ENCODE data around the gene GOPC. TPM values are rescaled to one million over a fixed set of nuclear protein-coding genes. Genes with fewer than 3 reads are reported as not detected.

Gene GOPC
- total RNA-seq, 1 experiment from 2014 or later: 18.7 TPM

DNA sequence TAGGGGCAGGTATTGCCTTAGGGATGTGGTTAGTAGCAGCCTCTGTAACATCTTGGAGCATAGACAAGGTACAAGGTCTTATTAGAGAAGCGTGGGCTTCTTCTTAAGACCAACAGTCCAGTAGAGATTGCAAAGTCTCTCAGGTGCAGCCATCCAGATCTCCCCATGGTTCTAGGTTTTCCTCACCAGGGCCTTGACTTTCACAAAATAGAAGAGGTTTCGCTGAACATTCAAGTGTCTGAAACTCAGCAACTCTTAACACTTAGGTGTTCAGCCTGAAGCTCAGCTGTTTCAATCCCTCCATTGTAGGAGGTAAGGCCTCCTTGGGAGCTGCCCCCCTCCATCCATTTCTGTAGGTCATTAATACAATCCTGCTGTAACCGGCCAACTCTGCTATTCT lies 44.4 kb downstream of the GOPC start:
- POLR2A ChIA-PET: interaction anchor here (0.6 to 2.1 kb wide), 2 partner anchors 44 to 147 kb away, joined by 3 to 5 read pairs; partner anchors contain the start of gene GOPC
- H3K9me3 Mint-ChIP-seq: no peaks in the 10 kb centered on the region
- CTCF ChIA-PET: interaction anchor here (0.6 to 2.1 kb wide), 4 partner anchors 75 to 272 kb away, joined by 3 to 8 read pairs (median 6); partner anchors contain the start of gene DCBLD1
- H3K27ac Mint-ChIP-seq: peak overlapping the region; percentile 82; the same call in 1 of the 2 replicates
- TF ChIP-seq TP53 (CRISPR knock-in tag; IDR thresholded peaks at IDR 0.05) (no peak), ZNF317 (CRISPR knock-in tag; IDR thresholded peaks at IDR 0.05; ENCODE audit: borderline replicate concordance, low read depth) (no peak), HMGA2 (CRISPR knock-in tag; IDR thresholded peaks at IDR 0.05) (no peak), SMAD4 (CRISPR knock-in tag; IDR thresholded peaks at IDR 0.05) (no peak), NFATC4 (CRISPR knock-in tag; IDR thresholded peaks at IDR 0.05) (no peak), MXD4 (CRISPR knock-in tag; IDR thresholded peaks at IDR 0.05; ENCODE audit: borderline replicate concordance) (no peak), JAZF1 (CRISPR knock-in tag; IDR thresholded peaks at IDR 0.05) (no peak), CREB1 (CRISPR knock-in tag; IDR thresholded peaks at IDR 0.05) (no peak), RELA (CRISPR knock-in tag; IDR thresholded peaks at IDR 0.05; ENCODE audit: borderline replicate concordance) (no peak), ZNF121 (CRISPR knock-in tag; IDR thresholded peaks at IDR 0.05) (no peak)
- TF ChIP-seq, protein P1, sequence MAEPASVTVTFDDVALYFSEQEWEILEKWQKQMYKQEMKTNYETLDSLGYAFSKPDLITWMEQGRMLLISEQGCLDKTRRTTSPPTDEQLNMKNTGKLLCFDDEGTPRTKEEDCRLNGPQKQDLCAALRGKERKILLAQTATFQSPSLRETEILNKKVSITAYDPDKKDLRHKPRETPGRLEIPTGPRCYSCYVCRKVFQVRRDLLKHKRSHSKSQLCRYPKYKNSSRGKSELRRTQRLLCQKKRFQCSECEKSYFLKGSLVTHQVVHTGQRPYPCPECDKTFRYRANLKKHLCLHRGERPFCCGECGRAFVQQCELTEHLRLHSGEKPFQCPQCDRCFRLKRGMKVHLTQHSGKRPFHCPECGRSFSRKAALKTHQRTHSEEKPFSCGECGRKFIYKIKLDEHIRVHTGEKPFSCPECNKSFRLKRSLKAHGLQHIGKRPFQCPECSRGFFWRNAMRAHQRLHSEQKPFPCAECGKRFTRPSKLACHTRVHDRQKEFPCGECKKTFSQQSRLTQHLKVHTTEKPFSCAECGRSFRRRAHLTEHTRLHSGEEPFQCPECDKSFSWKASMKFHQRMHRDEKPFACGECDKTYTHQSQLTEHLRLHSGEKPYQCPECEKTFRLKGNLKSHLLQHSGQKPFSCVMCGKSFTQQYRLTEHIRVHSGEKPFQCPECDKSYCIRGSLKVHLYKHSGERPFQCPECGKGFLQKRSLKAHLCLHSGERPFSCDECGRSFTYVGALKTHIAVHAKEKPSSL (CRISPR knock-in tag; conservative IDR thresholded peaks at IDR 0.05): no peak
- TF ChIP-seq, protein P2, sequence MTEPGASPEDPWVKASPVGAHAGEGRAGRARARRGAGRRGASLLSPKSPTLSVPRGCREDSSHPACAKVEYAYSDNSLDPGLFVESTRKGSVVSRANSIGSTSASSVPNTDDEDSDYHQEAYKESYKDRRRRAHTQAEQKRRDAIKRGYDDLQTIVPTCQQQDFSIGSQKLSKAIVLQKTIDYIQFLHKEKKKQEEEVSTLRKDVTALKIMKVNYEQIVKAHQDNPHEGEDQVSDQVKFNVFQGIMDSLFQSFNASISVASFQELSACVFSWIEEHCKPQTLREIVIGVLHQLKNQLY (CRISPR knock-in tag; IDR thresholded peaks at IDR 0.05): no peak
- TF ChIP-seq, protein P3, sequence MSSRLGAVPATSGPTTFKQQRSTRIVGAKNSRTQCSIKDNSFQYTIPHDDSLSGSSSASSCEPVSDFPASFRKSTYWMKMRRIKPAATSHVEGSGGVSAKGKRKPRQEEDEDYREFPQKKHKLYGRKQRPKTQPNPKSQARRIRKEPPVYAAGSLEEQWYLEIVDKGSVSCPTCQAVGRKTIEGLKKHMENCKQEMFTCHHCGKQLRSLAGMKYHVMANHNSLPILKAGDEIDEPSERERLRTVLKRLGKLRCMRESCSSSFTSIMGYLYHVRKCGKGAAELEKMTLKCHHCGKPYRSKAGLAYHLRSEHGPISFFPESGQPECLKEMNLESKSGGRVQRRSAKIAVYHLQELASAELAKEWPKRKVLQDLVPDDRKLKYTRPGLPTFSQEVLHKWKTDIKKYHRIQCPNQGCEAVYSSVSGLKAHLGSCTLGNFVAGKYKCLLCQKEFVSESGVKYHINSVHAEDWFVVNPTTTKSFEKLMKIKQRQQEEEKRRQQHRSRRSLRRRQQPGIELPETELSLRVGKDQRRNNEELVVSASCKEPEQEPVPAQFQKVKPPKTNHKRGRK (CRISPR knock-in tag; IDR thresholded peaks at IDR 0.05; ENCODE audit: borderline replicate concordance): no peak
- TF ChIP-seq, protein P4, sequence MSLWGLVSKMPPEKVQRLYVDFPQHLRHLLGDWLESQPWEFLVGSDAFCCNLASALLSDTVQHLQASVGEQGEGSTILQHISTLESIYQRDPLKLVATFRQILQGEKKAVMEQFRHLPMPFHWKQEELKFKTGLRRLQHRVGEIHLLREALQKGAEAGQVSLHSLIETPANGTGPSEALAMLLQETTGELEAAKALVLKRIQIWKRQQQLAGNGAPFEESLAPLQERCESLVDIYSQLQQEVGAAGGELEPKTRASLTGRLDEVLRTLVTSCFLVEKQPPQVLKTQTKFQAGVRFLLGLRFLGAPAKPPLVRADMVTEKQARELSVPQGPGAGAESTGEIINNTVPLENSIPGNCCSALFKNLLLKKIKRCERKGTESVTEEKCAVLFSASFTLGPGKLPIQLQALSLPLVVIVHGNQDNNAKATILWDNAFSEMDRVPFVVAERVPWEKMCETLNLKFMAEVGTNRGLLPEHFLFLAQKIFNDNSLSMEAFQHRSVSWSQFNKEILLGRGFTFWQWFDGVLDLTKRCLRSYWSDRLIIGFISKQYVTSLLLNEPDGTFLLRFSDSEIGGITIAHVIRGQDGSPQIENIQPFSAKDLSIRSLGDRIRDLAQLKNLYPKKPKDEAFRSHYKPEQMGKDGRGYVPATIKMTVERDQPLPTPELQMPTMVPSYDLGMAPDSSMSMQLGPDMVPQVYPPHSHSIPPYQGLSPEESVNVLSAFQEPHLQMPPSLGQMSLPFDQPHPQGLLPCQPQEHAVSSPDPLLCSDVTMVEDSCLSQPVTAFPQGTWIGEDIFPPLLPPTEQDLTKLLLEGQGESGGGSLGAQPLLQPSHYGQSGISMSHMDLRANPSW (CRISPR knock-in tag; conservative IDR thresholded peaks at IDR 0.05; ENCODE audit: low read depth): no peak
- TF ChIP-seq, protein P5, sequence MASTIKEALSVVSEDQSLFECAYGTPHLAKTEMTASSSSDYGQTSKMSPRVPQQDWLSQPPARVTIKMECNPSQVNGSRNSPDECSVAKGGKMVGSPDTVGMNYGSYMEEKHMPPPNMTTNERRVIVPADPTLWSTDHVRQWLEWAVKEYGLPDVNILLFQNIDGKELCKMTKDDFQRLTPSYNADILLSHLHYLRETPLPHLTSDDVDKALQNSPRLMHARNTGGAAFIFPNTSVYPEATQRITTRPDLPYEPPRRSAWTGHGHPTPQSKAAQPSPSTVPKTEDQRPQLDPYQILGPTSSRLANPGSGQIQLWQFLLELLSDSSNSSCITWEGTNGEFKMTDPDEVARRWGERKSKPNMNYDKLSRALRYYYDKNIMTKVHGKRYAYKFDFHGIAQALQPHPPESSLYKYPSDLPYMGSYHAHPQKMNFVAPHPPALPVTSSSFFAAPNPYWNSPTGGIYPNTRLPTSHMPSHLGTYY (CRISPR knock-in tag; IDR thresholded peaks at IDR 0.05): no peak
- TF ChIP-seq, protein P6, sequence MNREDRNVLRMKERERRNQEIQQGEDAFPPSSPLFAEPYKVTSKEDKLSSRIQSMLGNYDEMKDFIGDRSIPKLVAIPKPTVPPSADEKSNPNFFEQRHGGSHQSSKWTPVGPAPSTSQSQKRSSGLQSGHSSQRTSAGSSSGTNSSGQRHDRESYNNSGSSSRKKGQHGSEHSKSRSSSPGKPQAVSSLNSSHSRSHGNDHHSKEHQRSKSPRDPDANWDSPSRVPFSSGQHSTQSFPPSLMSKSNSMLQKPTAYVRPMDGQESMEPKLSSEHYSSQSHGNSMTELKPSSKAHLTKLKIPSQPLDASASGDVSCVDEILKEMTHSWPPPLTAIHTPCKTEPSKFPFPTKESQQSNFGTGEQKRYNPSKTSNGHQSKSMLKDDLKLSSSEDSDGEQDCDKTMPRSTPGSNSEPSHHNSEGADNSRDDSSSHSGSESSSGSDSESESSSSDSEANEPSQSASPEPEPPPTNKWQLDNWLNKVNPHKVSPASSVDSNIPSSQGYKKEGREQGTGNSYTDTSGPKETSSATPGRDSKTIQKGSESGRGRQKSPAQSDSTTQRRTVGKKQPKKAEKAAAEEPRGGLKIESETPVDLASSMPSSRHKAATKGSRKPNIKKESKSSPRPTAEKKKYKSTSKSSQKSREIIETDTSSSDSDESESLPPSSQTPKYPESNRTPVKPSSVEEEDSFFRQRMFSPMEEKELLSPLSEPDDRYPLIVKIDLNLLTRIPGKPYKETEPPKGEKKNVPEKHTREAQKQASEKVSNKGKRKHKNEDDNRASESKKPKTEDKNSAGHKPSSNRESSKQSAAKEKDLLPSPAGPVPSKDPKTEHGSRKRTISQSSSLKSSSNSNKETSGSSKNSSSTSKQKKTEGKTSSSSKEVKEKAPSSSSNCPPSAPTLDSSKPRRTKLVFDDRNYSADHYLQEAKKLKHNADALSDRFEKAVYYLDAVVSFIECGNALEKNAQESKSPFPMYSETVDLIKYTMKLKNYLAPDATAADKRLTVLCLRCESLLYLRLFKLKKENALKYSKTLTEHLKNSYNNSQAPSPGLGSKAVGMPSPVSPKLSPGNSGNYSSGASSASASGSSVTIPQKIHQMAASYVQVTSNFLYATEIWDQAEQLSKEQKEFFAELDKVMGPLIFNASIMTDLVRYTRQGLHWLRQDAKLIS (CRISPR knock-in tag; IDR thresholded peaks at IDR 0.05; ENCODE audit: borderline replicate concordance): no peak
- TF ChIP-seq, protein P7, sequence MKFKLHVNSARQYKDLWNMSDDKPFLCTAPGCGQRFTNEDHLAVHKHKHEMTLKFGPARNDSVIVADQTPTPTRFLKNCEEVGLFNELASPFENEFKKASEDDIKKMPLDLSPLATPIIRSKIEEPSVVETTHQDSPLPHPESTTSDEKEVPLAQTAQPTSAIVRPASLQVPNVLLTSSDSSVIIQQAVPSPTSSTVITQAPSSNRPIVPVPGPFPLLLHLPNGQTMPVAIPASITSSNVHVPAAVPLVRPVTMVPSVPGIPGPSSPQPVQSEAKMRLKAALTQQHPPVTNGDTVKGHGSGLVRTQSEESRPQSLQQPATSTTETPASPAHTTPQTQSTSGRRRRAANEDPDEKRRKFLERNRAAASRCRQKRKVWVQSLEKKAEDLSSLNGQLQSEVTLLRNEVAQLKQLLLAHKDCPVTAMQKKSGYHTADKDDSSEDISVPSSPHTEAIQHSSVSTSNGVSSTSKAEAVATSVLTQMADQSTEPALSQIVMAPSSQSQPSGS (CRISPR knock-in tag; IDR thresholded peaks at IDR 0.05; ENCODE audit: borderline replicate concordance, low read depth): no peak
- TF ChIP-seq, protein P8, sequence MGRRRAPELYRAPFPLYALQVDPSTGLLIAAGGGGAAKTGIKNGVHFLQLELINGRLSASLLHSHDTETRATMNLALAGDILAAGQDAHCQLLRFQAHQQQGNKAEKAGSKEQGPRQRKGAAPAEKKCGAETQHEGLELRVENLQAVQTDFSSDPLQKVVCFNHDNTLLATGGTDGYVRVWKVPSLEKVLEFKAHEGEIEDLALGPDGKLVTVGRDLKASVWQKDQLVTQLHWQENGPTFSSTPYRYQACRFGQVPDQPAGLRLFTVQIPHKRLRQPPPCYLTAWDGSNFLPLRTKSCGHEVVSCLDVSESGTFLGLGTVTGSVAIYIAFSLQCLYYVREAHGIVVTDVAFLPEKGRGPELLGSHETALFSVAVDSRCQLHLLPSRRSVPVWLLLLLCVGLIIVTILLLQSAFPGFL (CRISPR knock-in tag; IDR thresholded peaks at IDR 0.05; ENCODE audit: borderline replicate concordance): no peak
- DNase-seq (ENCODE audit: low spot score) (no peak), ATAC-seq (no peak; the same call in 1 of the 2 replicates)
- H3K4me3 Mint-ChIP-seq: no peak overlapping the region
- peaks cover under 1% of the 10 kb centered on the region; the same call in 1 of the 2 replicates for H3K36me3 Mint-ChIP-seq
- no peaks in the 10 kb centered on the region for H3K27me3 Mint-ChIP-seq (ENCODE audit: low read depth)
- no peaks in the 10 kb centered on the region for H3K4me1 Mint-ChIP-seq
